Stomach (tissue), 9 donors: Measurements from ENCODE around the gene CCL24. TPM values are rescaled to one million over a fixed set of nuclear protein-coding genes. Genes with fewer than 3 reads are reported as not detected.
A peak's percentile ranks its signal among the peaks of the same experiment; 100 is the strongest.
"Not testable (repeated sequence)": the region's sequence is repeated elsewhere in the genome, so short reads cannot be mapped to it uniquely, and the experiment has no call there.

Experiments
- DNase-seq, 2 donors: peaks; one replicate each; pipeline versions ENCODE4 v3.0.0 to v3.0.0-alpha.2; 2013 to 2019
- H3K27ac ChIP-seq, 5 donors: fragments of 200-600 bp in 4 of 5; sonication (generic) in 4 of 5; one replicate each; pipeline ENCODE4 v1.5.1; 2013 to 2019; ENCODE audit warnings: mild to moderate bottlenecking in 1 of 5, moderate library complexity in 1 of 5
- H3K27me3 ChIP-seq, 3 donors: fragments of 200-600 bp; sonication (generic); one replicate each; pipeline ENCODE4 v1.5.1; 2017 to 2019; ENCODE audit warnings: mixed run types in 1 of 3
- H3K36me3 ChIP-seq, 4 donors: fragments of 200-600 bp; sonication (generic); 1 replicate in 3 of 4; 2 replicates in 1 of 4; pipeline ENCODE4 v1.5.1; 2016 to 2019
- H3K4me1 ChIP-seq, 4 donors: fragments of 200-600 bp; sonication (generic); one replicate each; pipeline ENCODE4 v1.5.1; 2016 to 2019
- H3K4me3 ChIP-seq, 4 donors: fragments of 200-600 bp; sonication (generic) in 3 of 4; one replicate each; pipeline ENCODE4 v1.5.1; 2016 to 2019; ENCODE audit warnings: mild to moderate bottlenecking in 1 of 4
- H3K9me3 ChIP-seq, 4 donors: fragments of 200-600 bp; sonication (generic); one replicate each; pipeline ENCODE4 v1.5.1; 2016 to 2019
- CTCF ChIP-seq, 7 experiments: fragments of 450-650 bp in 4 of 7; fragments of 200-600 bp in 3 of 7; sonication (generic) in 3 of 7; IDR thresholded peaks; one replicate each; pipeline ENCODE4 v1.5.1; 2016 to 2019; ENCODE audit warnings: antibody characterized with exemption in 7 of 7, control low read depth in 2 of 7, mild to moderate bottlenecking in 1 of 7
- EP300 ChIP-seq: sonication (generic); formaldehyde crosslinking; IDR thresholded peaks from one replicate; pipeline ENCODE4 v1.6.1; 2017; ENCODE audit warnings: antibody characterized with exemption
- POLR2A ChIP-seq, 4 donors: fragments of 450-650 bp; IDR thresholded peaks; one replicate each; pipeline ENCODE4 v1.6.1; 2016; ENCODE audit warnings: antibody characterized with exemption in 4 of 4, control low read depth in 2 of 4, mild to moderate bottlenecking in 1 of 4, moderate library complexity in 1 of 4
- POLR2AphosphoS5 ChIP-seq, 3 donors: sonication (generic); formaldehyde crosslinking; IDR thresholded peaks; one replicate each; pipeline ENCODE4 v1.6.1; 2016; ENCODE audit warnings: antibody characterized with exemption in 3 of 3
- WGBS, 5 donors: extraction: QIAGEN DNeasy Blood & Tissue Kit in 3 of 5; methylation state at CpG; one replicate each; pipeline versions ENCODE4 v1.1.5 to v1.1.7; 2013 to 2018; 5-methylcytosine and 5-hydroxymethylcytosine counted together
- intact Hi-C: fragments of 100-400 bp; cut with DNase I; formaldehyde crosslinking; loops from one replicate; pipeline ENCODE4 v1.15.1; 2023; ENCODE audit warnings: low total_unique reads
- polyA plus RNA-seq, 3 donors: library from polyadenylated mRNA; stranded (reverse); fragments of 200-250 nt; gene quantifications; one replicate each; pipeline ENCODE4 v1.2.3, GENCODE V29; 2013
- total RNA-seq, 5 donors: library from RNA; depleted of rRNA; stranded (reverse); fragments of >200 nt; gene quantifications; one replicate each; pipeline versions ENCODE4 v1.1.0 to v1.2.3, GENCODE V29; 2014 to 2016
- donor health status: healthy with polysubstance abuse.
- donor health status: Bipolar disorder and iron deficiency.
- donor health status: healthy.

Gene CCL24
- total and polyA plus RNA-seq, 8 donors = 2.1 to 9.1 (median 3.8) TPM; not detected in 4

- TF ChIP-seq POLR2AphosphoS5 (IDR thresholded peaks at IDR 0.05) (no peak), CTCF (IDR thresholded peaks at IDR 0.05) (no peak), POLR2A (IDR thresholded peaks at IDR 0.05) (no peak), EP300 (no peak)
- intact Hi-C loops = no loop called here
- Histone ChIP-seq H3K4me1 (peaks cover 0 to 15% (median 3%) of the 10 kb centered on the region in 4 donors), H3K36me3 (no peaks in the 10 kb centered on the region), H3K27ac (peak overlapping the region in 2 of 5 donors; percentile 25 to 29), H3K27me3 (peaks cover 0 to 5% (median 0%) of the 10 kb centered on the region in 3 donors), H3K9me3 (no peaks in the 10 kb centered on the region), H3K4me3 (no peak overlapping the region)
- 86 to 92% (median 89%) methylated on average over 6 of the region's 6 CpGs for WGBS, 5 donors
- no peak for DNase-seq
These were observed 17.2 kb downstream of the CCL24 start for GRCh38 chr7:75796420-75796819.

GRCh38 chr7:75795831-75796285 is 17.7 kb downstream of the CCL24 start:
- intact Hi-C loops = no loop called here
- TF ChIP-seq POLR2A (IDR thresholded peaks at IDR 0.05) = no peak
- TF ChIP-seq EP300 = no peak
- peak in 2 of 3 donors; percentile 34 to 51 for TF ChIP-seq POLR2AphosphoS5 (IDR thresholded peaks at IDR 0.05)
- 15 to 41% (median 23%) methylated on average over 9 of the region's 9 CpGs for WGBS, 5 donors

GRCh38 chr7:75793676-75794075 is 19.9 kb downstream of the CCL24 start:
- Histone ChIP-seq H3K36me3 (no peaks in the 10 kb centered on the region), H3K9me3 (no peaks in the 10 kb centered on the region), H3K4me1 (peaks cover 0 to 15% (median 3%) of the 10 kb centered on the region in 4 donors), H3K27ac (no peak overlapping the region), H3K27me3 (peaks cover 0 to 5% (median 0%) of the 10 kb centered on the region in 3 donors), H3K4me3 (no peak overlapping the region)
- WGBS, 5 donors = 83 to 95% (median 92%) methylated on average over 2 of the region's 2 CpGs
- no peak for DNase-seq
- TF ChIP-seq POLR2AphosphoS5 (IDR thresholded peaks at IDR 0.05) = no peak
- TF ChIP-seq CTCF (IDR thresholded peaks at IDR 0.05) = no peak
- TF ChIP-seq EP300 = no peak
- TF ChIP-seq POLR2A (IDR thresholded peaks at IDR 0.05) = no peak
- intact Hi-C loops = no loop called here

More at GRCh38 chr7:75795831-75796285, 17.7 kb downstream of the CCL24 start:
- Histone ChIP-seq H3K4me1 (peaks cover 0 to 15% (median 3%) of the 10 kb centered on the region in 4 donors), H3K9me3 (no peaks in the 10 kb centered on the region), H3K27ac (peak overlapping the region in 4 of 5 donors; percentile 25 to 46 (median 37)), H3K27me3 (peaks cover 0 to 5% (median 0%) of the 10 kb centered on the region in 3 donors), H3K4me3 (no peak overlapping the region), H3K36me3 (no peaks in the 10 kb centered on the region)
- DNase-seq = peak; percentile 29 to 46

- H3K27ac ChIP-seq, H3K36me3 ChIP-seq, H3K4me3 ChIP-seq, H3K9me3 ChIP-seq, H3K27me3 ChIP-seq, DNase-seq, intact Hi-C loops: not testable (repeated sequence)
- H3K4me1 ChIP-seq = peaks cover 0 to 15% (median 3%) of the 10 kb centered on the region in 4 donors
- 92 to 97% (median 95%) methylated on average over 5 of the region's 5 CpGs for WGBS, 5 donors
These were observed 21.0 kb downstream of the CCL24 start for GRCh38 chr7:75792567-75792966.

GRCh38 chr7:75789361-75789924 is 24.2 kb downstream of the CCL24 start:
- no peak overlapping the region for H3K4me3 ChIP-seq
- WGBS, 5 donors = 73 to 84% (median 78%) methylated on average over 3 of the region's 3 CpGs
- peaks cover 0 to 6% (median 0%) of the 10 kb centered on the region in 4 donors for H3K4me1 ChIP-seq
- no peaks in the 10 kb centered on the region for H3K9me3 ChIP-seq
- no peaks in the 10 kb centered on the region for H3K27me3 ChIP-seq
- intact Hi-C loops = no loop called here
- peak overlapping the region in 2 of 5 donors; percentile 22 to 34 for H3K27ac ChIP-seq
- DNase-seq = peak in 1 of 2 donors; percentile 53
- no peaks in the 10 kb centered on the region for H3K36me3 ChIP-seq
- TF ChIP-seq CTCF (IDR thresholded peaks at IDR 0.05) = no peak
- TF ChIP-seq EP300 = no peak
- TF ChIP-seq POLR2A (IDR thresholded peaks at IDR 0.05) = no peak

GRCh38 chr7:75788154-75788847 is 25.3 kb downstream of the CCL24 start:
- DNase-seq, H3K4me3 ChIP-seq, H3K4me1 ChIP-seq, intact Hi-C loops, H3K9me3 ChIP-seq, H3K36me3 ChIP-seq, H3K27ac ChIP-seq, H3K27me3 ChIP-seq: not testable (repeated sequence)
- WGBS, 5 donors = 67 to 78% (median 71%) methylated on average over 14 of the region's 14 CpGs

- H3K27me3 ChIP-seq, H3K9me3 ChIP-seq, DNase-seq, H3K27ac ChIP-seq, H3K4me1 ChIP-seq, H3K36me3 ChIP-seq, H3K4me3 ChIP-seq, intact Hi-C loops: not testable (repeated sequence)
- WGBS, 5 donors = 68 to 81% (median 74%) methylated on average over 5 of the region's 5 CpGs
These were observed 30.5 kb downstream of the CCL24 start for GRCh38 chr7:75783058-75783457.

GRCh38 chr7:75780647-75781273 is 32.8 kb downstream of the CCL24 start:
- H3K4me3 ChIP-seq, intact Hi-C loops, H3K9me3 ChIP-seq, DNase-seq, H3K36me3 ChIP-seq, H3K4me1 ChIP-seq, H3K27me3 ChIP-seq, H3K27ac ChIP-seq: not testable (repeated sequence)
- WGBS, 5 donors = 43 to 63% (median 56%) methylated on average over 14 of the region's 14 CpGs
